IPS-NIHi7 (cell line): ENCODE measurements around the gene FAM13A.
"Not testable (repeated sequence)": the region's sequence is repeated elsewhere in the genome, so short reads cannot be mapped to it uniquely, and the experiment has no call there.

Experiments
- DNase-seq: peaks from one replicate; pipeline ENCODE4 v3.0.0; 2012; ENCODE audit warnings: mixed read lengths; ENCODE audit errors: extremely low spot score

FAM13A gene

DNA sequence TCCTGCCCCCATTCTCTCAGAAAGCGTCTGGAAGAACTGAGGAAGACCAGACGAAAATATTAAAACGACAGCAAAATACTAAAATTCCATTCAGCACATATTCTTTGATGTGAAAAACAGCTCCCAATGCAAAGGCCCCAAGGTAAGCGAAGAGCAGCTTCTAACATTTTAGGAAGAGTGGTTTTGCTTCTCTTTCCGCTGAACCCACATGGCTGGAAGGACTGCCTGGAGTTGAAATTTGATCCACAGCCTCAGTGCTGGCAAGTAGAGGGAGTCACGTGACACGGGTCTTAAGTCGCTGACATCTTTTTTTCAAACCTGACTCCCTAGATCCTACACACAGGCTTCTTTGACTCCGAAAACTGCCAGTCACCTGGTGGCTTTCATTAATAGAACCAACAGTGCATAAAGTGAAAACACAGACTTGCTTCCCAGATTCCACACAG is at the start of gene FAM13A:
Gene FAM13A, minus strand, starts transcription at position 233 of the 446 bp plus-strand sequence. Its CDS starts 221 bp downstream, at position 12.
- peak; percentile 77 for DNase-seq

DNA sequence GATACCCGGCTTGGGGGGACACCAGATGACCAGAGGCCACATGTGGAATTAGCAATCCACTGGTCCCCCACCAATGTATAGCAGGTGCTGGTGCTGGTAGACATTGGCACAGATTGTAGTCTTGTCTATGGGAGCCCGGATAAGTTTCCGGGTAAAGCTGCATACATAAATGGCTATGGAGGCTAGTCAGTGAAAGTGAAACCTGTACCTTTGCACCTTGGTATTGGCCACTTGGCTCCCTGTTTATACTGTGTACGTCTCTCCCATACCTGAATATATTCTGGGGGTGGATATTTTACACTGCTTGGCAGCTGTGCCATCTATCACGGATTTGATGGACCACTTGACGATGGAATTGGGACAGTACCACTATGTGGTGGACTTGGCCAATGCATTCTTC is 48.7 kb upstream of the FAM13A start:
- no peak for DNase-seq

DNA sequence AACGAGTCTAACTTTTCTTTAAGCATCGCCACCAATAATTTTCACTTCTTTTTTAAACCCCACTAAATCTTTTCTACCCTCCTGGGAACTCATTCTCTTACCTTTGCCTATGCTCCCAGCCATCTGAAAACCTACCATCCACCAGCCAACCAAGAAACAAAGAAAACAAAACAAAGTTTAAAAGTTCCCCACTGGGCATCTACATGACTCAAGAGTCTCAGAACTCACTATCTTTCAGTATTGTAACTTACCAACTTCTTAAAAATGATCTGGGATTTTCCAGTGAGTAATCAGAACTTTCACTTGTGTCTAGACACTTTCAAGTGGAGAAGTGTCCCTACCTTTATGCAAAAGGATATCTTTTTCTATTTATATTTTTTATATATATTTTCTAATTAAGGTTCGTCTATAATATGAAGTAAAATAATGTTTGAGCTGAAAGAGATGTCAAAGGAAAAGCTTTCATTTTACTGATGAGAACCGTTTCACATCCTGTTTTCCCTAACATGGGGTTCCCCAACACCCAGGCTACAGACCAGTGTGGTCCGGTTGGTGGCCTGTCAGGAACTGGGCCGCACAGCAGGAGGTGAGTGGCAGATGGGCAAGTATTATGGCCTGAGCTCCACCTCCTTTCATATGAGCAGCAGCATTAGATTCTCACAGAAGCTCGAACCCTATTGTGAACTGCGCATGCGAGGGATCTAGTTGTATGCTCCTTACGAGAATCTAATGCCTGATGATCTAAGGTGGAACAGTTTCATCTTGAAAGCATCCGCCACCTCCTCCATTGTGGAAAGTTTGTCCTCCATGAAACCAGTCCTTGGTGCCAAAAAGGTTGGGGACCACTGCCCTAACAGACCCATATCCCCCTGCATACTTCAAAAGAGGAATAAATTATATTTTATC is 44.5 kb upstream of the FAM13A start:
- DNase-seq = no peak

DNA sequence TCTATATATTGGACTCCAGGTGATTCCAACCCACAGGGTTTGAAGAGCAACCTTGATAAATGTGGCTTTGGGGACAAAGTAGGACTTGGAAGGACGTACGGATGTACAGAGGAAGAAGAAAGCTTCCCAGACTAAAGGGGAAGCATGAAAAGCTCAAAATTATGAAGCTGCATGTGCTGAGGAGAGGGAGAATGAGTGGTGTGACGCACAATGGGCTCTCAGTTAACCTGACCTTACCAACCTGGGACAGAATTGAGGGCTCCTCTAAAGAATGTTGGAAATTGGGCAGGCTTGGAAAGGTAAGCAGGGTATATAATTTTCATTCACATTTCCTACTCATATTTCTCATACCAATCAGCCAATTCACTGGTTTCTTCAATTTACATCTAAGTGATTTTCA is 43.9 kb upstream of the FAM13A start:
- DNase-seq = no peak

DNA sequence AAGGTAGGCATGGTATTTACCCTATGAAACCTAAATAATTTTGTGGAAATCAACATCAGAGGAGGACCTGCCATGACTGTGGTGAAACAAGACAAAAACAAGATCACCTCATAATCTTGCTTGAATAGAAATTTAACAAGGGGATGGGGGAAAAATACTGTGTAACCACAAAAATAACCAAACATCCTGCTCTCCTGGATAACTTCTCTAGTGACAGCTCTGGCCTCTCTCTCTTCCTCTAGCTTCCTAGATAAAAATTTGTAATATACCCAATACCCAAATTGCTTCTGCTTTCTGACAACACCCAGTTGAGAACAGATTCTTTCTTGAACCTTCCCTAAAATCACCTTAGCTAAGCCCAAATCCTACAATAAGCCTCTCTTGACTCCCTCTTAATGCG is 42.5 kb upstream of the FAM13A start:
- no peak for DNase-seq

DNA sequence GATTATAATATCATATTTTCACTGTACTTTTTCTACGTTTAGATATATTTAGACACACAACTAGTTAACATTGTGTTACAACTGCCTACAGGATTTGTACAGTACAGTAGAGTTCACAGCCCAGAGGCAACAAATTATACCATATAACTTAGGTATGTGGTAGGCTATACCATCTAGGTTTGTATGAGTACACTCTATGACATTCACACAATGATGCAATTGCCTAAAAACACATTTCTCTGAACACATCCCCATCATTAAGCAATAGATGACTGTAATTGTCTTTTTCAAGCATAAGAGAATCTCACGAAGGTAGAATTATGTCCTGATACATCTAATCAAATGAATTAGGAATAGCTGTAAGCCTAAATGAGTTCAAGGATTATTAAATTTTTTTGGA is 42.0 kb upstream of the FAM13A start:
- no peak for DNase-seq

DNA sequence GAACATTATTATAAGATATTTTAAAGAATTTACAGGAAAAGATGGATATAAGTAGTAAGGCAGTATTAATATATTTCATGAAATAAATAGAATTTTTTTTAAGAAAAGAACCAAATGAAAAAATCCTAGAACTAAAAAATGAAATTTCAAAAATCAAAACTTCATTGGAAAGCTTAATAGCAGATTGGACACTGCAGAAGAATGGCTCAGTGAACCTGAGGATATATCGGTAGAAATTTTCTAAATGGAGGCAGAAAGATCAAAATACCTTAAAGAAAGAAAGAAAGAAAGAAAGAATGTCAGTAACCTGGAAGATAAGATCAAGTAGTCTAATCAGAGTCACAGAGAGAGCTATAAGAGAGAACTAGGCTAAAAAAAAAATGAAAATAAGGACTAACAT is 21.3 kb upstream of the FAM13A start:
- no peak for DNase-seq

DNA sequence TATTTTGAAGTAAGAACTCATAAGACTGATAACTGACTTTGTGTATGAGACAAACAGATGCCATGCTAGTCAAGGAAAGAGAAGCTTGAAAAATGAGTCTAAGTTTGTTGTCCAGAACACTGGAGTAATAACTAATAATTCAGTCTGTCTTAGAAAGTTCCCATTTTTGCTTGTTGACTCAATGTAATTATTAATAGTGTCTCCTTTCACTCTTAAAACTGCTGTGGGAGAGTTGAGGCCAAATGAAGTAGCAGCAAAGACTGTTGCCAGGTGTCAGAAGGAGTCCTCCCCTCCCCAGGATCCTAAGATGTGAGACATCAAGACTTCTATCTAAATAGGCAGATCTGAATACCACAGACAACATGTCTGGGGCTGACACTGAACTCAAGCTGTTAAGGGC is 20.8 kb upstream of the FAM13A start:
- DNase-seq = no peak

DNA sequence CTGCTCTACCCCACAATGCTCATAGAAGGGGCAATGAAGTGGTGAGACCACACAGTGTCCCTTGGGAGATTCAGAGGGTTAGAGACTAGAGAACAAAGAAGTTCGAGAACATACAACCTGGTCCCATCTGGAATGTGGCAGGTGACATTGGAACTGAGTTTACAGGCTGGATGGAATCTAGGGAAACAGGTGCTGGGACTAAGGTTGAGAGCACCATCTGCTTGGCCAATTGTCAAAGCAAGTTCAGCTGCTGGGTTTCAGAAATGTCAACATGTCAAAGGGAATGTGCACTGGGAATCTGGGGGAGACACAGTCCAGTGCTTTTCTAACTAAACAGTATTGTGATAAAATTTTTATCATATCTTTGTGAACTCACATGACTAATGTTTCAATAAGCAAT is 15.9 kb upstream of the FAM13A start:
- no peak for DNase-seq

DNA sequence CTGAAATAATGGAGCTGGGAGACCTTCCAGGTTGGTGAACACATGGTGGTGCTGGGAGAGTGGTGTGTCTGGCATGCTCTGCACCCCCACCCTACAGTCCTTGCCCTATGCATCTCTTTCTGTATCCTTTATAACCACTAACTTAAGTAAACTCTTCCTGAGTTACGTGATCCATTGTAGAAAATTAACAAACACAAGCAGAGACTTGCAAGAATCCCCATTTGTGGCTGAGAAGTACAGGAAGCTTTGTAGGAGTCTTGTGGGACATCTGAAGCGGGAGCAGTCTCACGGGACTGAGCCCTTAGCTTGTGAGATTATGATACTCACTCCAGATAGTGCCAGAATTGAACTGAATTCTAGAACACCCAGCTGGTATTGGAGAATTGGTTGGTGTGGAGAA is 14.3 kb upstream of the FAM13A start:
- DNase-seq = no peak

DNA sequence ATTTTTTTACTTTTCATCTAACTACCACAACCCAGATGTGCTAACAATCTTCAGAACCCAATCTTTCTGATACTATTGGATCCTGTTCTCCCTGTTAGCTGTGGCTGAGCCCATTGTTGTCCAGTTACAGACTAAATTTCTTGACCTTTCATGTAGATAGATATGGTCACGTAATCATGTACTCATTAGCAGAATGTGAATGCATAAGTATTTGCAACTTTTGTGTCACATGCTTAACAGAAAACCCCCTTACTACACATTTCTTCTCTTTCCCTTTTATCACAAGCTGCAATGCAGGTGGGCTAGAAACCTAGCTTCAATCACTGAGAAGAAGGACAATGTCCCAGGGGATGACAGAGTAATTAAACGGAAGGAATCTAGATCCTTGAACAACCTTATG is 13.1 kb upstream of the FAM13A start:
- DNase-seq = no peak

DNA sequence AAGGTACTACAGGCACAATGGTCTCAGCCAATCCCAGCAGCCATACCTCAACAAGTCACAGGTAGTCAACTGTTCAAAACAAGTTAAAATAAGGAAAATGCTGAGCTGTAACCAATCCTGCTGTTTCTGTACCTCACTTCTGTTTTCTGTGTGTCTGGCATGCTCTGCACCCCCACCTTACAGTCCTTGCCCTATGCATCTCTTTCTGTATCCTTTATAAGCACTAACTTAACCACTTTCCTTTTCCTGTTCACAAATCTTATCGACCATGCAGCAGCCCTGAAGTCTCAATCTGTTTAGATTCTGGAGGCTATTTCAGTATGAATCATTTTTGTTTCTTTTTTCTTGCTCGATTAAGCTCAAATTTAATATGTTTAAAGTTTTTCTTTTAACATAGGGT is 12.5 kb upstream of the FAM13A start:
- no peak for DNase-seq

DNA sequence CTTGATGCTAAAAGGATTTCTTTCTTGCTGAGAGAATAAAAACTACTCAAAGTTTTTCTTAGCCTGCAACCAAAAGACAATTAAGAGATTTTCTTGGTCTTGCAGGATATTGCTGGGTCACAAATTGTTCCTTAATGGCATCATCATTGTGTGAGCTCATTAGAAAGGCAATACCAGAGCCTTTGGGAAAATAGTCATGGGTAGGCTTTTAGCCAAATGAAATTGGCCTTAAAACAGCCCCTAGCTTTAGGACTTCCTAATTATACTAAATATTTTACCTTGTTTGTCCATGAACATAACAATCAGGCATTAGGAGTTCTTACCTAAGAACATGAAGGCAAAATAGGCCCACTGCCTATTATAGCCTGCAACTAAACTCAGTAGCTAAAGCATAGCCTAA is 10.4 kb upstream of the FAM13A start:
- no peak for DNase-seq

DNA sequence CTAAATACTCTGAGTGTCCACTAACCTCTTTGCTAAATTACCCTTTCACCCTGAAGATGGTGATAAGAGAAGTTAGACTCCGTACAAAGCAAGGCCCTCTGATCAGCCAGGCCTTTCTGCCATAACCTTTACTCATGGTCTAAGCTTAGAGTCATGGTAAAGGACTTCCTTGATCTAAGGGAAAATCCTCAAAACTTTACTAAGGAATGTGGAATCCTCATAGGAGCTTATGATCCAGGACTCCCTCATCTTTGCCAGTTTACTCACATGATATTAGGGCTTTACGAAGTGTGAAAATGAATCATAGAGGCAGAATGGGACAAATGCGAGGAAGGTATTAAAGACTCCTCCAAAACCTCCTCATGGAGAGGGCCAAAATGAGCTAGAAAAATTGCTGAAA is 7.9 kb upstream of the FAM13A start:
- no peak for DNase-seq

DNA sequence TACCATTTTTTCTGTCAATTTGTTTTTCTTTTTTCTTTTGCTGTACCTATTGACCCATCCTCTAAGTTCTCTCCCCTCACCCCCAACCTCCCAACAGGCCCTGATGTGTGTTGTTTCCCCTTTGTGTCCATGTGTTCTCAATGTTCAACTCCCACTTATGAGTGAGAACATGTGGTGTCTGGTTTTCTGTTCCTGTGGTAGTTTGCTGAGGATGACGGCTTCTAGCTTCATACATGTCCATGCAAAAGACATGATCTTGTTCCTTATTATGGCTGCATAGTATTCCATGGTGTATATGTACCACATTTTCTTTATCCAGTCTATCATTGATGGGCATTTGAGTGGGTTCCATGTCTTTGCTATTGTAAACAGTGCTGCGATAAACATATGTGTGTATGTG is 859 bp upstream of the FAM13A start:
- not testable (repeated sequence) for DNase-seq

DNA sequence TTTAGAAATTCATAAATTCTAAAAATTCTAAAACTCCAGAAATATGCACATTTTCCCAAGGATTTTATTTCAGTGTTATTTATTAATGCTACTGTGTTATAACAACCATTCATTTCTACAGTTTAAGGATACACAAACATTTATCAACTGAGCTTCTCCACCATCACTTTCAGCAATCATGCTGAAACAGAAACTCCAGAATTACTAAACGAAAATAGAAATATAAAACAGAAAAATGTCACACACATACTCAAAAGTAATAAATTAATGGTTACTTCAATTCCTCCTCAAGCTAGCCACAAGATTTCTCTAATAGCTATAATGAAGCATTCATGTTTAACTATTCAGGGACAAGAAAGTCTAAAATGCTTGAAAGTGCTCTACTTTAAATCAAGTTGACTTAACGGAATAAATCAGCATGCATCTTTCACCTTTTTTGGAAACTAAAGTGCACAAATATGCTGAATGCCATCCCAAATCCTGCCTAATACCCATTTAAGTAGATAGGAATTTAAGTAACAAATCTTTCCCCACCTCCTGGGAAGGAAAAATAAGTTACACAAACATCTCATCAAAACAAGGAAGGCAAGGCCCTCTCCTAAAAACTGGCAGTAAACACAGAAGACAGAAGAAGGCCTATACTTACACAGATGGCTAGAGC is 563 bp downstream of the FAM13A start:
- DNase-seq = peak; percentile 22

DNA sequence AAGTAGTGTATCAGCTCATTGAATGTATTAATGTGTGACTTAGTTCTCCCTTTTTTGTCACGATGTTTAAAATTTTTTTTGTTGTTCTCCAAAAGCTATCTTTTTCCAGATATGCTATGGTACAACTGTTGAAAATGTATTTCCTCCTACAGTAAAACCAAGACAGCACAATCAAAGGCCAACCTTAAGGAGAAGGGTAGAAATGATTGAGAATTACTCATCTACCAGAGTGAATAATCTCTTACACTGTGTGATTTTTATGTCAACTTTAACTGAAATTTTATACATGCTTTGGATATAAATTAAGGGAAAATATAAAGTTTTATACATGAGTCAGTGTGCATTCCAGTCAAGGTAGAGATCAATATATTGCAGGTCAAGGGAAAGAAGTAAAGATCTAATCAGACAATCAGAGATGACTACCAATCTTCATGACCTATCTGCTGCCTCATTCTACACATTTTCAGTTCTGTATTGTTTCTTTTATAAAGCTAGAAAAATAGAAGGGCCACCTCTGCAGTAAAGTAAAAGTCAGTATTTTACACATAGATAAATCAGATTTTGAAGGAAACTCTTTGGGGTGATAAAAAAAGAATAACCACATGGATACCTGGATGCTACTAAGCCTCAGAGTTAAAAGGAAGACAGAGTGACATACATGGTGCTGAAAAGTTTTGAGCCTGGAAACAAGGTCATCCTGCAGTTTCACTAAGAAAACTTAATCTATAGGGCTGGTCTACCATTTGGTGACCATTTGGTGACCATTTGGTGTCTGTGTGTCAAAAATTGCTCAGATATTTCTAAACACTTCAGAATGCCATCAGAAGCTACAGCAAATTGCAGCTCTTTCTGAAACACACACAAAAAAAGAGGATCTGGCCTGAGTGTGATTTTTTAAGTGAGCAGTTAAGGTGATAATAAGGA is 1.6 kb downstream of the FAM13A start:
- DNase-seq = no peak

DNA sequence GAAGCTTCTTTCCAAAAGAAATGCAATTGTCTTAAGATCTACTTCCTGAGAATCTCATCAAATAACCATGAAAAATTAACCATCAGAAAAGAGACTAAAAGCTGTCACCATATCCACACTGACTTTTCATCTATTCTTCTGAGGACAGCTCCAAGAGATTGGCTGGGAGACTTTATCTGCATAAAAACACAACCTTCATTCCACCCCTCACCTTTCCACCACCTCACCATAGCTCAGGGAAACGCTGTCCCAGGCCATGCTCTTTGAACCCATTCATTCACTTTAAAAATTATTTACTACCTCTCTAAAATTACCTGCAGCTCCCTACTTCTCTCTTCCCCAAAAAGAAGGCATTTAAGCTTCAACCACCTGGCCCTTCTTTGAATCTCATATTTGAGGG is 2.4 kb downstream of the FAM13A start:
- no peak for DNase-seq

DNA sequence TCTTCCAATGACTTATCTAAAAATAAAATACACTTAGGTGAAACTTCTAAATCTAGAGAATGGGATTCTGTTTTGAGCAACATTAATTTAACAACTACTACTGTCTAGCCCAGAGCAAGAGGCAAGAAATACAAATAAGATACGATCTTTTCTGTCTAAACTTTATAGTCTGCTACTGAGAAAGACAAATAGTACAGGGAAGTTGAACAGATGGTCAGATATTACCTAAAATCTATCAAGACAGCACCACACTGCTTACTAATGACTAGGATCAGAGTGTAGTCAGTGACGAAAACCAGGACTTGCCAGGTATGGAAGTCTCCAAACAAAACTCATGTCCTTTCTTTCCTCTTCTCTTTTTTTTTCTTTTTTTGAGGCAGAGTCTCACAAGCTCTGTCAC is 7.1 kb downstream of the FAM13A start:
- no peak for DNase-seq

DNA sequence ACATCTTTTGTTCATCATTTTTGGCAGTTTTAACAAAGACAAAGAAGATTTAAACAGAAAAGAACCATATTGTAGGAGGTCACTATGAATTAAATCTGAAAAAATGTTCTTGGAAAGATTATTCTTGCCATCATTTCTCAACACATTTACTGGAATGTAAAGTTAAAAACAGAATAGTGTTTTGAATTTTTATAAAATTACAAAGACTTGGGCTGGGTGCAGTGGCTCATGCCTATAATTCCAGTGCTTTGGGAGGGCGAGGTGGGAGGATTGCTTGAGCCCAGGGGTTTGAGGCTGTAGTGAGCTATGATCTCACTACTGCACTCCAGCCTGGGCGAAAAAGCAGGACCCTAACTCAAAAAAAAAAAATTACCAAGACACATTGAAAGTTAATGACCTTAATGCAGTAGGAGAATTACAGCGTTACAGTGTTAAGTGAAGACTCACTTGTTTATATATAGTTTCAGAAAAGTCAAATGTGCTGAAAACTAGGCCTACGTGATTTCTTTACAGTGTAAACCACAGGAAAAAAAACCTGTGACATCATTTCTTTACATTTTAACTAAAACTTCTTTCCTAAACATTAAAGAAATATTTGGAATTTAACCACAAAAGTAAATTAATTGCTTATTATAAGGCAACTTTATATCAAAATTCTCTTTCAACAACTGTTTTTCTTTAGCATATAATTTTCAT is 7.9 kb downstream of the FAM13A start:
- no peak for DNase-seq

DNA sequence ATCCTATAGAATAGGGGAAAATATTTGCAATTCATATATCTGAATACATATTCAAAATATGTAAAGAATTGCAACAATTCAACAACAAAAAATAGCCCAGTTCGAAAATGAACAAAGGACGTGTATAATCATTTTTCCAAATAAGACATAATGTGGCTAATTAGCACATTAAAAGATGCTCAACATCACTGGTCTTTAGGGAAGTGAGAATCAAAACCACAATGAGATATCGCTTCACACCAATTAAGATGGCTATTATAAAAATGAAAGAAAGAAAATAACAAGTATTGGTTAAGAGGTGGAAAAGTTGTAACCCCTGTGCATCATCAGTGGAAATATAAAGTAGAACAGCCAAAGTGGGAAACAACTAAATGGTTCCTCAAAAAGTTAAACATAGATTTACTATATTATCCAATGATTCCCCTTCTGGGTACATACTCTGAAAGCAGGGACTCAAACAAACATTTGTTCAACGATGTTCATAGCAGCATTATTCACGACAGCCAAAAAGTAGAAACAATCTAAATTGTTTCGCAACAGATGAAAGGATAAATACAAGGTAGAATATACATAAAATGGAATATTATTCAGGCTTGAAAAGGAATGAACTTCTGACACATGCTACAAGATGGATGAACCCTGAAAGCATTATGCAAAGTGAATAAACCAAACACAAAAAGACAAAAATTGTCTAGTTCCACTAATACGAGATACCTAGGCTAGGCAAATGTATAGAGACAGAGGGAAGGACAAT is 12.7 kb downstream of the FAM13A start:
- no peak for DNase-seq
